DND-41 (cell line): ENCODE results near the gene PRR30.

Experiments
- ATAC-seq: fragments of 200-7000 bp; cut with Tn5 transposase; 3 replicates; pipeline ENCODE4 v1.9.1; 2021; ENCODE audit warnings: low read depth; ENCODE audit not compliant: insufficient read depth
- DNase-seq: peaks from one replicate; pipeline ENCODE4 v3.0.0-alpha.2; 2020
- H2AFZ ChIP-seq: 2 replicates; pipeline ENCODE4 v1.6.0; 2012; ENCODE audit warnings: low read depth, low read length
- H3K27ac ChIP-seq: 2 replicates; pipeline ENCODE4 v1.5.1; 2012; ENCODE audit warnings: low read length, inconsistent platforms
- H3K27me3 ChIP-seq: fragments of 200-600 bp; sonication (generic); 2 replicates; pipeline ENCODE4 v1.6.0; 2012; ENCODE audit warnings: low read length, mild to moderate bottlenecking, inconsistent platforms; ENCODE audit not compliant: insufficient read depth, poor library complexity
- H3K36me3 ChIP-seq: 2 replicates; pipeline ENCODE4 v1.5.1; 2012; ENCODE audit warnings: low read length, inconsistent platforms; ENCODE audit not compliant: insufficient read depth
- H3K4me1 ChIP-seq: 2 replicates; pipeline ENCODE4 v1.5.1; 2012; ENCODE audit warnings: mild to moderate bottlenecking, low read length; ENCODE audit not compliant: insufficient read depth
- H3K4me2 ChIP-seq: 2 replicates; pipeline ENCODE4 v1.6.0; 2012; ENCODE audit warnings: mild to moderate bottlenecking, moderate library complexity, low read length, inconsistent platforms; ENCODE audit not compliant: insufficient read depth
- H3K4me3 ChIP-seq, 2 experiments: fragments of 200-600 bp in 1 of 2; shearing (Covaris generic) in 1 of 2; 2 replicates each; pipeline ENCODE4 v1.5.1; 2012 to 2016; ENCODE audit warnings: inconsistent platforms in 2 of 2, low read length in 2 of 2, mild to moderate bottlenecking in 2 of 2, low read depth in 1 of 2, moderate library complexity in 1 of 2
- H3K79me2 ChIP-seq: 2 replicates; pipeline ENCODE4 v1.6.0; 2012; ENCODE audit warnings: low read length, inconsistent platforms; ENCODE audit not compliant: insufficient read depth
- H3K9ac ChIP-seq: 2 replicates; pipeline ENCODE4 v1.6.0; 2012; ENCODE audit warnings: low read depth, mild to moderate bottlenecking, inconsistent platforms, low read length, moderate library complexity
- H3K9me3 ChIP-seq: 2 replicates; pipeline ENCODE4 v1.5.1; 2012; ENCODE audit warnings: low read length, moderate library complexity, mild to moderate bottlenecking, inconsistent platforms; ENCODE audit not compliant: insufficient read depth, severe bottlenecking
- H4K20me1 ChIP-seq: 2 replicates; pipeline ENCODE4 v1.6.0; 2012; ENCODE audit warnings: low read length; ENCODE audit not compliant: insufficient read depth
- EZH2 ChIP-seq: IDR thresholded peaks from 3 replicates; pipeline ENCODE4 v1.6.1; 2012; ENCODE audit warnings: borderline replicate concordance, low read depth, mild to moderate bottlenecking, moderate library complexity, low read length, inconsistent platforms; ENCODE audit not compliant: severe bottlenecking
- TF ChIP-seq, protein P1 (sequence below): IDR thresholded peaks from 2 replicates; pipeline ENCODE4 v1.5.1; 2012; ENCODE audit warnings: borderline replicate concordance, low read length, moderate library complexity, mild to moderate bottlenecking; ENCODE audit not compliant: poor library complexity, severe bottlenecking; ENCODE audit errors: extremely low read depth

The PRR30 gene

DNA sequence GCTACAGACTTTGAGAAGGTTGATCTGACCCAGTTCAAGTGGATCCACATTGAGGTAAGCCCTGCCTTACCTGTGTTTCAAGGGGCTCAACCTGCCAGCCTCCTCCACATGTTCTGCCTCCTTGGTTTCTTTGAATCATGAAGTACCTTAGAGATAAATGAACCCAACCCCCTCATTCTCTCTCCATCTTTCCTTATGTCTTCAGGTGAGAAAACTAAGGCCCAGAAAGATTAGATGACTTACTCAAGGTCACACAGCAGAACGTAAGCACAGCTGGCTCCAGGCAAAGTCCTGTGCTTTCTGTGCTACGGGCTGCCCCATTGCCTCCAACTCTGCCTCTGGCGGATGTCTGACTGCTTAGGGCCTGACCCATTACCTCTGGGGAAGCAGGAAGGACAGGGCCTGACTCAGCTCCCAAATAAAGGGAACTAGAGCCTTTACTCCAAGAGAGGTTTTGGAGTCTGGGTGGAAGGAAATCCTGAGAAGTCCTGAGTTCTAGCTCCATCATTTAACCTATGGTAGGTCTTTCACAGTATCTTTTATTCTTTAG lies 42.4 kb downstream of the PRR30 start:
- Histone ChIP-seq H3K9me3 (no peaks in the 10 kb centered on the region), H3K36me3 (0 out of 2 replicates have a peak, but pooled peaks cover 4% of the 10 kb centered on the region), H2AFZ (no peak overlapping the region), H3K9ac (no peak overlapping the region), H3K4me3 (no peak overlapping the region), H4K20me1 (0 out of 2 replicates have a peak, but pooled peaks cover 3% of the 10 kb centered on the region), H3K4me1 (no peaks in the 10 kb centered on the region), H3K4me2 (no peak overlapping the region), H3K27ac (no peak overlapping the region), H3K27me3 (no peaks in the 10 kb centered on the region), H3K79me2 (no peaks in the 10 kb centered on the region)
- DNase-seq: no peak
- ATAC-seq: no peak
- TF ChIP-seq, protein P1, sequence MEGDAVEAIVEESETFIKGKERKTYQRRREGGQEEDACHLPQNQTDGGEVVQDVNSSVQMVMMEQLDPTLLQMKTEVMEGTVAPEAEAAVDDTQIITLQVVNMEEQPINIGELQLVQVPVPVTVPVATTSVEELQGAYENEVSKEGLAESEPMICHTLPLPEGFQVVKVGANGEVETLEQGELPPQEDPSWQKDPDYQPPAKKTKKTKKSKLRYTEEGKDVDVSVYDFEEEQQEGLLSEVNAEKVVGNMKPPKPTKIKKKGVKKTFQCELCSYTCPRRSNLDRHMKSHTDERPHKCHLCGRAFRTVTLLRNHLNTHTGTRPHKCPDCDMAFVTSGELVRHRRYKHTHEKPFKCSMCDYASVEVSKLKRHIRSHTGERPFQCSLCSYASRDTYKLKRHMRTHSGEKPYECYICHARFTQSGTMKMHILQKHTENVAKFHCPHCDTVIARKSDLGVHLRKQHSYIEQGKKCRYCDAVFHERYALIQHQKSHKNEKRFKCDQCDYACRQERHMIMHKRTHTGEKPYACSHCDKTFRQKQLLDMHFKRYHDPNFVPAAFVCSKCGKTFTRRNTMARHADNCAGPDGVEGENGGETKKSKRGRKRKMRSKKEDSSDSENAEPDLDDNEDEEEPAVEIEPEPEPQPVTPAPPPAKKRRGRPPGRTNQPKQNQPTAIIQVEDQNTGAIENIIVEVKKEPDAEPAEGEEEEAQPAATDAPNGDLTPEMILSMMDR: no peak
- no peak for TF ChIP-seq EZH2

GRCh38 chr2:27095745-27096651 lies 43.2 kb downstream of the PRR30 start:
- H3K27me3 ChIP-seq: no peaks in the 10 kb centered on the region
- H3K4me2 ChIP-seq: no peak overlapping the region
- 0 out of 2 replicates have a peak, but pooled peaks cover 4% of the 10 kb centered on the region for H3K36me3 ChIP-seq
- TF ChIP-seq, protein P1: no peak
- no peak for TF ChIP-seq EZH2
- ATAC-seq: peak; percentile 71
- H3K9ac ChIP-seq: no peak overlapping the region
- no peak overlapping the region for H3K4me3 ChIP-seq
- H3K27ac ChIP-seq: no peak overlapping the region
- H3K9me3 ChIP-seq: no peaks in the 10 kb centered on the region
- 0 out of 2 replicates have a peak, but pooled peaks cover 3% of the 10 kb centered on the region for H4K20me1 ChIP-seq
- H3K79me2 ChIP-seq: no peaks in the 10 kb centered on the region
- H2AFZ ChIP-seq: no peak overlapping the region; the same call in 1 of the 2 replicates
- H3K4me1 ChIP-seq: no peaks in the 10 kb centered on the region
- DNase-seq: peak; percentile 45

GRCh38 chr2:27095427-27095744 lies 43.8 kb downstream of the PRR30 start:
- no peak overlapping the region for H3K4me3 ChIP-seq
- no peaks in the 10 kb centered on the region for H3K27me3 ChIP-seq
- no peak for TF ChIP-seq EZH2
- TF ChIP-seq, protein P1: no peak
- no peaks in the 10 kb centered on the region for H3K79me2 ChIP-seq
- H3K36me3 ChIP-seq: 0 out of 2 replicates have a peak, but pooled peaks cover 4% of the 10 kb centered on the region
- DNase-seq (no peak), ATAC-seq (no peak)
- no peaks in the 10 kb centered on the region for H3K4me1 ChIP-seq
- 0 out of 2 replicates have a peak, but pooled peaks cover 3% of the 10 kb centered on the region for H4K20me1 ChIP-seq
- no peak overlapping the region for H3K27ac ChIP-seq
- no peak overlapping the region for H3K9ac ChIP-seq
- no peak overlapping the region for H2AFZ ChIP-seq
- no peak overlapping the region for H3K4me2 ChIP-seq
- no peaks in the 10 kb centered on the region for H3K9me3 ChIP-seq
